HG03520 (cell line): ENCODE data around the gene RPL7A.
"Not testable (repeated sequence)": the region's sequence is repeated elsewhere in the genome, so short reads cannot be mapped to it uniquely, and the experiment has no call there.

Experiments
- ATAC-seq: cut with Tn5 transposase; IDR thresholded peaks from one replicate; pipeline ENCODE4 v1.9.1; 2021; ENCODE audit warnings: mild to moderate bottlenecking, moderate library complexity; ENCODE audit not compliant: unreplicated experiment

The RPL7A gene

GRCh38 chr9:133327834-133328484 lies 20.1 kb upstream of the RPL7A start:
- no peak for ATAC-seq

GRCh38 chr9:133329306-133330156 lies 18.5 kb upstream of the RPL7A start:
- ATAC-seq = not testable (repeated sequence)

- no peak for ATAC-seq
Measured at GRCh38 chr9:133331221-133331620, 16.8 kb upstream of the RPL7A start.

- no peak for ATAC-seq
Measured at GRCh38 chr9:133331641-133332380, 16.2 kb upstream of the RPL7A start.

GRCh38 chr9:133332381-133332730 lies 15.7 kb upstream of the RPL7A start:
- no peak for ATAC-seq

- no peak for ATAC-seq
Measured at GRCh38 chr9:133333011-133333410, 15.0 kb upstream of the RPL7A start.

GRCh38 chr9:133333566-133333965 lies 14.5 kb upstream of the RPL7A start:
- no peak for ATAC-seq

- no peak for ATAC-seq
Measured at GRCh38 chr9:133334161-133334560, 13.9 kb upstream of the RPL7A start.

GRCh38 chr9:133334888-133335287 lies 13.1 kb upstream of the RPL7A start:
- ATAC-seq = not testable (repeated sequence)

- ATAC-seq = peak; percentile 69
Measured at GRCh38 chr9:133335924-133336811, 11.8 kb upstream of the RPL7A start, which contains the start of gene SURF6. Gene SURF6, minus strand, starts transcription at chr9:133336188. Its CDS starts 56 bp downstream, at chr9:133336132.

GRCh38 chr9:133339641-133340040 lies 8.4 kb upstream of the RPL7A start:
- ATAC-seq = no peak

- ATAC-seq = no peak
Measured at GRCh38 chr9:133340256-133340655, 7.8 kb upstream of the RPL7A start.

- no peak for ATAC-seq
Measured at GRCh38 chr9:133340916-133341315, 7.1 kb upstream of the RPL7A start.

- ATAC-seq = no peak
Measured at GRCh38 chr9:133341369-133342068, 6.5 kb upstream of the RPL7A start.

GRCh38 chr9:133342069-133342406 lies 6.0 kb upstream of the RPL7A start:
- no peak for ATAC-seq

- no peak for ATAC-seq
Measured at GRCh38 chr9:133342570-133342969, 5.4 kb upstream of the RPL7A start.

GRCh38 chr9:133344071-133344470 lies 3.9 kb upstream of the RPL7A start:
- ATAC-seq = no peak

- ATAC-seq = no peak
Measured at GRCh38 chr9:133344979-133345378, 3.0 kb upstream of the RPL7A start.

GRCh38 chr9:133345596-133345995 lies 2.4 kb upstream of the RPL7A start:
- no peak for ATAC-seq
